ENCODE measurements around the gene KCNN3. TPM values are rescaled to one million over a fixed set of nuclear protein-coding genes. Genes with fewer than 3 reads are reported as not detected.

The KCNN3 gene
- total RNA-seq, 1 experiment from 2014 or later: not detected

DNA sequence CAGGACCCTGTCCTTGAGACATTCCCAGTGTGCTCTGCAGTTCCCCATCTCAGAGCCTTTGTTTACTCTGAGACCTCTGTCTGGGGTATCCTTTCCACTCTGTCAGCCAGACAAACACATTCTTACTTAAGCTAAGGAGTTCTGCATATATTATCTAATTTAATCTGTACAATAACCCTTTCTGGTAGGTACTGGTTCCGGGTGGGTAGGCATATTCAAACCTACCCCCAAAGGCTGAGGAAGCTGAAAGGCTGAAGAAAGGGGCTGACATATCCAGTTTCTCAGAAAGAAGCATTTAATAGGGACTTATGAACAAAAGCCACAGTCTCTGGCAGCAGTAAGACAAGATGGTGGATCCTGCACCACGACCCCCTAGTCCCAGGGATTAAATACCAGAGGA lies 53.1 kb downstream of the KCNN3 start:
- CTCF ChIA-PET: no interaction called here
- Mint-ChIP-seq H3K4me1 (ENCODE audit: low read depth, unreplicated experiment) (no peaks in the 10 kb centered on the region), H3K36me3 (ENCODE audit: insufficient read depth, unreplicated experiment) (no peaks in the 10 kb centered on the region), H3K27ac (ENCODE audit: unreplicated experiment) (no peak overlapping the region), H3K27me3 (ENCODE audit: unreplicated experiment) (peaks cover 81% of the 10 kb centered on the region), H3K9me3 (ENCODE audit: low read depth, unreplicated experiment) (no peaks in the 10 kb centered on the region), H3K4me3 (ENCODE audit: low read depth, unreplicated experiment) (no peak overlapping the region)
- intact Hi-C loops (cut with micrococcal nuclease; ENCODE audit: unreplicated experiment): no loop called here
- no TSS peak for BruUV-seq (replicated peaks)
- DNase-seq: no peak
- TF ChIP-seq, protein P1, sequence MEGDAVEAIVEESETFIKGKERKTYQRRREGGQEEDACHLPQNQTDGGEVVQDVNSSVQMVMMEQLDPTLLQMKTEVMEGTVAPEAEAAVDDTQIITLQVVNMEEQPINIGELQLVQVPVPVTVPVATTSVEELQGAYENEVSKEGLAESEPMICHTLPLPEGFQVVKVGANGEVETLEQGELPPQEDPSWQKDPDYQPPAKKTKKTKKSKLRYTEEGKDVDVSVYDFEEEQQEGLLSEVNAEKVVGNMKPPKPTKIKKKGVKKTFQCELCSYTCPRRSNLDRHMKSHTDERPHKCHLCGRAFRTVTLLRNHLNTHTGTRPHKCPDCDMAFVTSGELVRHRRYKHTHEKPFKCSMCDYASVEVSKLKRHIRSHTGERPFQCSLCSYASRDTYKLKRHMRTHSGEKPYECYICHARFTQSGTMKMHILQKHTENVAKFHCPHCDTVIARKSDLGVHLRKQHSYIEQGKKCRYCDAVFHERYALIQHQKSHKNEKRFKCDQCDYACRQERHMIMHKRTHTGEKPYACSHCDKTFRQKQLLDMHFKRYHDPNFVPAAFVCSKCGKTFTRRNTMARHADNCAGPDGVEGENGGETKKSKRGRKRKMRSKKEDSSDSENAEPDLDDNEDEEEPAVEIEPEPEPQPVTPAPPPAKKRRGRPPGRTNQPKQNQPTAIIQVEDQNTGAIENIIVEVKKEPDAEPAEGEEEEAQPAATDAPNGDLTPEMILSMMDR (IDR thresholded peaks at IDR 0.05; ENCODE audit: unreplicated experiment): no peak

DNA sequence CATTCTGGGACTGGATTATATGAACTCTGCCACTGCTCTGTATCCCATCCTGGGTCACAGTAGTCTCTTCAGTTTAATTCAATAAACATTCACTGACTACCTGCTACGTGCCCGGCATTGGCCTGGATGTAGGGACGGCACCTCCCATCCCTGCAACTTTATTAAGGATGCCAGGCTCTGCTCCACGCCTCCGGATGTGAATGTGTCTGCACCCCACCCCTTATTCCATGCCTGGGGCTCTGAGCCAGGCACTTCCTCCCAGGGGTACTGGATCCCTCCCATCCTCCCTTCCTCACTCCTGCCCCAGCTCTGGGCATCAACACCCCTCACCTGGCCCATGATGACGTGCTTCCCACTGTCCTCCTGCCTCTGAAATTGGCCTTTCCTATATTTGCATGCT lies 53.7 kb downstream of the KCNN3 start:
- Mint-ChIP-seq H3K27ac (ENCODE audit: unreplicated experiment) (no peak overlapping the region), H3K27me3 (ENCODE audit: unreplicated experiment) (peaks cover 81% of the 10 kb centered on the region), H3K36me3 (ENCODE audit: insufficient read depth, unreplicated experiment) (no peaks in the 10 kb centered on the region), H3K4me1 (ENCODE audit: low read depth, unreplicated experiment) (no peaks in the 10 kb centered on the region), H3K9me3 (ENCODE audit: low read depth, unreplicated experiment) (no peaks in the 10 kb centered on the region), H3K4me3 (ENCODE audit: low read depth, unreplicated experiment) (no peak overlapping the region)
- no TSS peak for BruUV-seq (replicated peaks)
- TF ChIP-seq, protein P1 (IDR thresholded peaks at IDR 0.05; ENCODE audit: unreplicated experiment): no peak
- DNase-seq: no peak
- CTCF ChIA-PET: no interaction called here
- intact Hi-C loops (cut with micrococcal nuclease; ENCODE audit: unreplicated experiment): no loop called here

DNA sequence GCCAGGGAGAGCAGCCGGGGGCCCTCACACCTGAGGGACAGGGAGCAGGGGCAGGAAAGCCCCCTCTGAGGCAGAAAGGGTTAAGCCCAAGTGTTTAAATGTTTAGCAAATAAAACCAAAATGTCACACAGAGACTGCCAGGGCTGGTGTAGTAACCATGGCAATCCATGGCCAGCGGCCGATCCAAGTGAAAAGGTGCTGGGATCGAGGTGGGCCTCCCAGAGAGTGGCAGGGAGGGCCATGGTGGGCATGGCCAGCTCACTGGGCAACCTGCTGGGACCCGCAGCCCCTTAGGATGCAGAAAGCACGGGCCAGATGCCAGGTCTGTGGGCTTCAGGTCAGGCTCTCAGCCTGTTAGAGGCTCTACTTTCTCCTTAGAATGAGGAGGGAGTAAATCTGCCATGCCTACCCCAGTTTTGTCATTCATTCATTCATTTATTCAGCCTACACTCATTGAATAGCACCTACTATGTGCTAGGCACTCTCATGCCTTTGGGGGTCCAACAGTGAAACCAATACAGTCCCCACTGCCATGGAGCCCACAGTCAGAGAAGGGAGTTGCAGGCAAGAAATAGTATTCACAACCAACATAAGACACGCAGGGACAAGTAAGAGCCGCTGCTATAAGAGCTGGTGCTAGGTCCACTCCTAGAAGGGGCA lies 56.1 kb downstream of the KCNN3 start:
- no peak overlapping the region for H3K4me3 Mint-ChIP-seq (ENCODE audit: low read depth, unreplicated experiment)
- H3K27me3 Mint-ChIP-seq (ENCODE audit: unreplicated experiment): peaks cover 96% of the 10 kb centered on the region
- TF ChIP-seq, protein P1 (IDR thresholded peaks at IDR 0.05; ENCODE audit: unreplicated experiment): no peak
- no peak for DNase-seq
- CTCF ChIA-PET: no interaction called here
- H3K9me3 Mint-ChIP-seq (ENCODE audit: low read depth, unreplicated experiment): no peaks in the 10 kb centered on the region
- peaks cover 14% of the 10 kb centered on the region for H3K4me1 Mint-ChIP-seq (ENCODE audit: low read depth, unreplicated experiment)
- H3K27ac Mint-ChIP-seq (ENCODE audit: unreplicated experiment): no peak overlapping the region
- no TSS peak for BruUV-seq (replicated peaks)
- intact Hi-C loops (cut with micrococcal nuclease; ENCODE audit: unreplicated experiment): no loop called here
- H3K36me3 Mint-ChIP-seq (ENCODE audit: insufficient read depth, unreplicated experiment): no peaks in the 10 kb centered on the region

DNA sequence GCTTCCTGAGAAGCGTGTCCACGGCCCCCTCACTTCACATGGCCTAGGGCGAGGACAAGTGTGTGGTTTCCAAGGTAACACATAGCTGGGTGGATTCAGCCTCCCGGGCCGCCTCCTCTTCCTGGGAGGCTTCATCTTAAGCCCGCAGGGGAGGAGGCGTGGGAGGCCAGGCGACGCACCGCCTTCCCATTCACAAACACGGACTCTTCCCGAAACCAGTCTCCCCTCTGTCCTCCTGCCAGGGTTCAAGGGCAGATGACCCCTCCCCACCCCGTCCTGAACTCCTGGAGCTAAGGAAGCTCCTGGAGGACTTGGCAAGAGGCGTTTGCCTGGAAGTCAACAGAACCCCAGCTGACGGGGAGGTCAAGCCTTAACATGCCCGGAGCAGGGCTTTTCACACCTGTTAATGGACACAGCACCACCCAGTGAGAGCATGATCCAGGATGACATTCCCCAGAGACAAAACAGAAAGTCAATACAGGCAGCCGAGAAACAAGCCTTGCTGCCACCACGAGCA lies 56.7 kb downstream of the KCNN3 start:
- TF ChIP-seq, protein P1 (IDR thresholded peaks at IDR 0.05; ENCODE audit: unreplicated experiment): no peak
- no peak overlapping the region for H3K27ac Mint-ChIP-seq (ENCODE audit: unreplicated experiment)
- peaks cover 96% of the 10 kb centered on the region for H3K27me3 Mint-ChIP-seq (ENCODE audit: unreplicated experiment)
- H3K4me1 Mint-ChIP-seq (ENCODE audit: low read depth, unreplicated experiment): peaks cover 14% of the 10 kb centered on the region
- no peaks in the 10 kb centered on the region for H3K36me3 Mint-ChIP-seq (ENCODE audit: insufficient read depth, unreplicated experiment)
- CTCF ChIA-PET: interaction anchor here (0.7 to 1.0 kb wide), 4 partner anchors 52 to 1326 kb away, joined by 3 to 6 read pairs (median 4); no protein-coding TSS in a partner anchor
- H3K4me3 Mint-ChIP-seq (ENCODE audit: low read depth, unreplicated experiment): no peak overlapping the region
- intact Hi-C loops (cut with micrococcal nuclease; ENCODE audit: unreplicated experiment): no loop called here
- H3K9me3 Mint-ChIP-seq (ENCODE audit: low read depth, unreplicated experiment): no peaks in the 10 kb centered on the region
- DNase-seq: no peak
- BruUV-seq (replicated peaks): no TSS peak
